Measurements from ENCODE around the gene PTGES2.

DNA sequence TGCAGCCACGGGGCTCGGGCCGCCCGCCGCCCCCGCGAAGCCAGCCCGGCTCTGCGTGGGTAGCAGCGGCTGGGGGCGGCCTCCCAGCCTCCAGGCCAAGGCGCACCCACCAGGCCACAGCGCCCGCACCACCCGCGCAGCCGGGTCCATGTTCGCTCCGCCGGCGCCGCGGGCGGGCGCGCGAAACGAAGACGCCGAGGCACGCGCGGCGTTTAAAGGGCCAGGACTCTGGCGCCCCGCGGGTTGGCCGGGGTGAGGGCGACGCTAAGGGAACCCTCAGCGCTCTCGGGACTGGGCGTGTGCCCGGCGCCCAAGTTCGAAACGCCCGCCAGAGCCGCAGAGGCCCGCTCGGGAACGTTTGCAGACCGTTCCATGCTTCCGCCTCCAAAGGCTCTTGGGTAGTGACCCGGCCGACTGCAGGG lies at the start of gene PTGES2:
- TF ChIP-seq BHLHE40 (IDR thresholded peaks at IDR 0.05; ENCODE audit: borderline replicate concordance) (no peak), NFRKB (IDR thresholded peaks at IDR 0.05) (no peak), ARNT (IDR thresholded peaks at IDR 0.05) (peak; percentile 99), FOXM1 (IDR thresholded peaks at IDR 0.05; ENCODE audit: borderline replicate concordance) (peak; percentile 39; the same call in 1 of the 2 replicates), ELF4 (IDR thresholded peaks at IDR 0.05) (no peak)

Data from HEK293T (cell line).